Endodermal cell (in vitro differentiated cells): ENCODE measurements around the gene PSMD1. TPM values are rescaled to one million over a fixed set of nuclear protein-coding genes. Genes with fewer than 3 reads are reported as not detected.

Source experiments
- DNase-seq: peaks from one replicate; pipeline ENCODE4 v3.0.0-alpha.2; 2017
- H3K27ac ChIP-seq: 2 replicates; pipeline ENCODE4 v1.5.1; 2013; ENCODE audit warnings: mild to moderate bottlenecking, low read depth, low read length, moderate library complexity
- H3K27me3 ChIP-seq: 2 replicates; pipeline ENCODE4 v1.6.1; 2013; ENCODE audit warnings: mild to moderate bottlenecking, low read length, moderate library complexity; ENCODE audit not compliant: insufficient read depth, control insufficient read depth, poor library complexity, severe bottlenecking
- H3K36me3 ChIP-seq: 2 replicates; pipeline ENCODE4 v1.7.0; 2013; ENCODE audit warnings: mild to moderate bottlenecking, low read length, moderate library complexity; ENCODE audit not compliant: control insufficient read depth, insufficient read depth
- H3K4me1 ChIP-seq: one replicate; pipeline ENCODE4 v1.7.0; 2013; ENCODE audit warnings: low read length; ENCODE audit not compliant: control insufficient read depth, insufficient read depth
- H3K4me3 ChIP-seq: 2 replicates; pipeline ENCODE4 v1.5.1; 2013; ENCODE audit warnings: mild to moderate bottlenecking, low read length, moderate library complexity
- H3K9ac ChIP-seq: 2 replicates; pipeline ENCODE4 v1.6.1; 2013; ENCODE audit warnings: mild to moderate bottlenecking, low read length, moderate library complexity; ENCODE audit not compliant: poor library complexity, severe bottlenecking; ENCODE audit errors: extremely low read depth
- H3K9me3 ChIP-seq: 2 replicates; pipeline ENCODE4 v1.6.1; 2013; ENCODE audit warnings: mild to moderate bottlenecking, low read length, moderate library complexity; ENCODE audit not compliant: control insufficient read depth
- H3K27ac Mint-ChIP-seq: 2 replicates; pipeline ENCODE4 v1.8.0; 2020; ENCODE audit warnings: mixed read lengths
- H3K27me3 Mint-ChIP-seq: 2 replicates; pipeline ENCODE4 v1.8.0; 2021; ENCODE audit warnings: mild to moderate bottlenecking, mixed read lengths; ENCODE audit not compliant: insufficient read depth
- H3K36me3 Mint-ChIP-seq: 2 replicates; pipeline ENCODE4 v1.8.0; 2020; ENCODE audit warnings: low read depth, mixed read lengths
- H3K4me1 Mint-ChIP-seq: 2 replicates; pipeline ENCODE4 v1.8.0; 2020; ENCODE audit warnings: mixed read lengths
- H3K4me3 Mint-ChIP-seq: 2 replicates; pipeline ENCODE4 v1.8.0; 2020; ENCODE audit warnings: mild to moderate bottlenecking, moderate library complexity, mixed read lengths
- H3K9me3 Mint-ChIP-seq: 2 replicates; pipeline ENCODE4 v1.8.0; 2020; ENCODE audit warnings: mild to moderate bottlenecking, mixed read lengths
- CTCF ChIP-seq: fragments of 200-600 bp; sonication (generic); conservative IDR thresholded peaks from 2 replicates; pipeline ENCODE4 v1.5.0; 2021; ENCODE audit warnings: antibody characterized with exemption, mild to moderate bottlenecking
- WGBS, 2 experiments: methylation state at CpG; one replicate each; pipeline versions ENCODE4 v1.1.5 to v1.1.7; 2013; ENCODE audit warnings: missing lambda C conversion rate in 2 of 2, mixed read lengths in 1 of 2; ENCODE audit not compliant: insufficient coverage in 1 of 2, insufficient read length in 1 of 2; 5-methylcytosine and 5-hydroxymethylcytosine counted together
- total RNA-seq, 2 donors: library from RNA; stranded (reverse); fragmentation: NEBNext Ultra II Directional in 1 of 2; extraction: Animal tissue kit (Norgen Biotek cat#: 25700) in 1 of 2; gene quantifications; 2 replicates in 1 of 2; 3 replicates in 1 of 2; pipeline ENCODE4 v1.2.1, GENCODE V29; 2021

The PSMD1 gene
- total RNA-seq, 2 donors from 2014 or later, result 148 to 158 TPM

DNA sequence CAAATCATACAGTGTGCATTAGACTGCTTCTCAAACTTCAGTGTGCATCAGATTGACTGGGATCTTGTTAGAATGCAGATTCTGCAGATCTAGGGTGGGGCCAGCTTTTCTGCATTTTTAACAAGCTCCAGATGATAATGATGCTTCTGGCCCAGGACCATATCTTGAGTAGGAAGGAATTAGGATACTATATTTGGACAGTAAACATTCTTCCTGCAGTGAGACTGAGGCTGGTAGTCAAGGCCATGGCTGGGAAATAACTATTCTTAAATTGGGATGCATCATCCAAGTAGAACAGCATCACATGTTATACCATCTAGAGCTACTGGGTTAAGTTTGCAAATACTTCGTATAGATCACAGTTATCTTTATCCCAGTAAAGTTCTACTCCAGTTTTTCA, 113.4 kb downstream of the PSMD1 start:
- Histone ChIP-seq H3K4me1 (peaks cover 3% of the 10 kb centered on the region), H3K9me3 (no peaks in the 10 kb centered on the region), H3K27me3 (no peaks in the 10 kb centered on the region), H3K36me3 (peaks cover 92% of the 10 kb centered on the region), H3K4me3 (no peak overlapping the region), H3K27ac (no peak overlapping the region), H3K9ac (no peak overlapping the region)
- peaks cover 14% of the 10 kb centered on the region for H3K4me1 Mint-ChIP-seq
- H3K36me3 Mint-ChIP-seq, result peaks cover 75% of the 10 kb centered on the region
- no peaks in the 10 kb centered on the region for H3K9me3 Mint-ChIP-seq
- H3K27ac Mint-ChIP-seq, result no peak overlapping the region
- WGBS, 2 experiments, result 100% methylated on average over 1 of the region's 1 CpG
- H3K4me3 Mint-ChIP-seq, result no peak overlapping the region
- no peak for DNase-seq
- no peaks in the 10 kb centered on the region for H3K27me3 Mint-ChIP-seq
- no peak for TF ChIP-seq CTCF

- no peak overlapping the region for H3K27ac ChIP-seq
- H3K36me3 ChIP-seq, result peaks cover 82% of the 10 kb centered on the region
- Mint-ChIP-seq H3K27me3 (no peaks in the 10 kb centered on the region), H3K36me3 (peaks cover 67% of the 10 kb centered on the region), H3K27ac (no peak overlapping the region), H3K4me1 (peaks cover under 1% of the 10 kb centered on the region), H3K9me3 (no peaks in the 10 kb centered on the region), H3K4me3 (no peak overlapping the region)
- H3K27me3 ChIP-seq, result no peaks in the 10 kb centered on the region
- H3K9me3 ChIP-seq, result no peaks in the 10 kb centered on the region
- no peak for DNase-seq
- H3K9ac ChIP-seq, result no peak overlapping the region
- no peak overlapping the region for H3K4me3 ChIP-seq
- no peak for TF ChIP-seq CTCF
- H3K4me1 ChIP-seq, result no peaks in the 10 kb centered on the region
- WGBS, 2 experiments, result 85 to 99% methylated on average over 3 of the region's 3 CpGs
Measured at GRCh38 chr2:231172025-231172424, 115.4 kb downstream of the PSMD1 start.

DNA sequence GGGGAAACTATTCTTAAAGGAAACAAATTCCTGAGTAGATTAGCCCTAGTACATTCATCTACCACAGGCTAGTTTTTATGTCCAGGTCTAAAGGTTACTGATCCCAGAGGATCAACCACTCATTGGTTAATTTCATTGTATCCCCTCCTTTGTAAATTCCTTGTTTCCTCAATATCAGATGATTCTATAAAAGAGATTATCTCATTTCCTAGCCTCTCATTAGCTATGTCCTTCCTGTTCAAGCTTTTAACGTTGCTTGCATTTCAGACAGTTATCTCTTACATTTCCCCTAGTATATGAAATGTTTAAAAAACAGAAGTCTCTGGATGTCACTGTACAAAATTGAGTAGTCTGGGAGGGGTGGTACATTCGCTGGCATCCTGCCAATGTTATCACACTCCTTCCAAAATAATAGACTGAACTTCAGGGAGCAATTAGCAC, 117.6 kb downstream of the PSMD1 start:
- Mint-ChIP-seq H3K4me3 (no peak overlapping the region), H3K9me3 (no peaks in the 10 kb centered on the region), H3K4me1 (no peaks in the 10 kb centered on the region), H3K36me3 (peaks cover 48% of the 10 kb centered on the region), H3K27ac (no peak overlapping the region), H3K27me3 (no peaks in the 10 kb centered on the region)
- H3K4me1 ChIP-seq, result no peaks in the 10 kb centered on the region
- H3K27me3 ChIP-seq, result no peaks in the 10 kb centered on the region
- H3K27ac ChIP-seq, result no peak overlapping the region
- no peak overlapping the region for H3K9ac ChIP-seq
- no peak for DNase-seq
- no peak overlapping the region for H3K4me3 ChIP-seq
- 81% methylated on average over 2 of the region's 2 CpGs; no CpG with 5 or more reads in 1 of the 2 experiments for WGBS, 2 experiments
- no peaks in the 10 kb centered on the region for H3K9me3 ChIP-seq
- peaks cover 60% of the 10 kb centered on the region for H3K36me3 ChIP-seq
- TF ChIP-seq CTCF, result no peak
